ENCODE results near the gene TAS1R3.

DNA sequence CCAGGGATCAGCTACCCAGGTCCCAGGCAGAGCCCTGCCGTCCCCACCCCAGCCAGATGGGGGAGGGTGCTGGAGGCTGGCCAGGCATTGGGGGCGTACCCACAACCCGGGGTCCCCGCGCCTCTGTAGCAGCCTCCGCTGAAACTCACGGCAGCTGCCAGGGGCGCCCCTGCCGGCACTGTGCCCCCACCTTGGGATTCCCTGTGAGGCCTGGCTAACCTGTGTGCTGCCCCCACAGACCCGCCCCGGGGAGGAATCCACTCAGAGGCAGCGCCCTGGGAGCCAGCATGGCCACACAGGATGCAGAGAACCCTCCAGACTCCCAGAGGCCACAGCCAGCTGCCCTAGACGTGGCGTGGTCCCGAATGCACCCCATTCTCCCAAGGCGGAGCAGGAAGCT, 14.3 kb downstream of the TAS1R3 start:
- TF ChIP-seq, protein P1, sequence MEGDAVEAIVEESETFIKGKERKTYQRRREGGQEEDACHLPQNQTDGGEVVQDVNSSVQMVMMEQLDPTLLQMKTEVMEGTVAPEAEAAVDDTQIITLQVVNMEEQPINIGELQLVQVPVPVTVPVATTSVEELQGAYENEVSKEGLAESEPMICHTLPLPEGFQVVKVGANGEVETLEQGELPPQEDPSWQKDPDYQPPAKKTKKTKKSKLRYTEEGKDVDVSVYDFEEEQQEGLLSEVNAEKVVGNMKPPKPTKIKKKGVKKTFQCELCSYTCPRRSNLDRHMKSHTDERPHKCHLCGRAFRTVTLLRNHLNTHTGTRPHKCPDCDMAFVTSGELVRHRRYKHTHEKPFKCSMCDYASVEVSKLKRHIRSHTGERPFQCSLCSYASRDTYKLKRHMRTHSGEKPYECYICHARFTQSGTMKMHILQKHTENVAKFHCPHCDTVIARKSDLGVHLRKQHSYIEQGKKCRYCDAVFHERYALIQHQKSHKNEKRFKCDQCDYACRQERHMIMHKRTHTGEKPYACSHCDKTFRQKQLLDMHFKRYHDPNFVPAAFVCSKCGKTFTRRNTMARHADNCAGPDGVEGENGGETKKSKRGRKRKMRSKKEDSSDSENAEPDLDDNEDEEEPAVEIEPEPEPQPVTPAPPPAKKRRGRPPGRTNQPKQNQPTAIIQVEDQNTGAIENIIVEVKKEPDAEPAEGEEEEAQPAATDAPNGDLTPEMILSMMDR (conservative IDR thresholded peaks at IDR 0.05; ENCODE audit: low read depth in 2 of 2) = no peak
- TF ChIP-seq EZH2 (IDR thresholded peaks at IDR 0.05; ENCODE audit: low read depth, unreplicated experiment) (no peak), NANOG (IDR thresholded peaks at IDR 0.05; ENCODE audit: borderline replicate concordance) (no peak), CREB1 (CRISPR knock-in tag; IDR thresholded peaks at IDR 0.05; ENCODE audit: low read depth) (no peak), POLR2AphosphoS5 (IDR thresholded peaks at IDR 0.05; ENCODE audit: low read depth) (no peak), ZNF331 (CRISPR knock-in tag; IDR thresholded peaks at IDR 0.05; ENCODE audit: low read depth) (no peak), EZH2phosphoT487 (IDR thresholded peaks at IDR 0.05; ENCODE audit: unreplicated experiment) (no peak), JUNB (IDR thresholded peaks at IDR 0.05; ENCODE audit: unreplicated experiment) (no peak), STAT1 (IDR thresholded peaks at IDR 0.05; ENCODE audit: unreplicated experiment) (no peak), ZNF114 (CRISPR knock-in tag; IDR thresholded peaks at IDR 0.05) (no peak)
- TF ChIP-seq, protein P2, sequence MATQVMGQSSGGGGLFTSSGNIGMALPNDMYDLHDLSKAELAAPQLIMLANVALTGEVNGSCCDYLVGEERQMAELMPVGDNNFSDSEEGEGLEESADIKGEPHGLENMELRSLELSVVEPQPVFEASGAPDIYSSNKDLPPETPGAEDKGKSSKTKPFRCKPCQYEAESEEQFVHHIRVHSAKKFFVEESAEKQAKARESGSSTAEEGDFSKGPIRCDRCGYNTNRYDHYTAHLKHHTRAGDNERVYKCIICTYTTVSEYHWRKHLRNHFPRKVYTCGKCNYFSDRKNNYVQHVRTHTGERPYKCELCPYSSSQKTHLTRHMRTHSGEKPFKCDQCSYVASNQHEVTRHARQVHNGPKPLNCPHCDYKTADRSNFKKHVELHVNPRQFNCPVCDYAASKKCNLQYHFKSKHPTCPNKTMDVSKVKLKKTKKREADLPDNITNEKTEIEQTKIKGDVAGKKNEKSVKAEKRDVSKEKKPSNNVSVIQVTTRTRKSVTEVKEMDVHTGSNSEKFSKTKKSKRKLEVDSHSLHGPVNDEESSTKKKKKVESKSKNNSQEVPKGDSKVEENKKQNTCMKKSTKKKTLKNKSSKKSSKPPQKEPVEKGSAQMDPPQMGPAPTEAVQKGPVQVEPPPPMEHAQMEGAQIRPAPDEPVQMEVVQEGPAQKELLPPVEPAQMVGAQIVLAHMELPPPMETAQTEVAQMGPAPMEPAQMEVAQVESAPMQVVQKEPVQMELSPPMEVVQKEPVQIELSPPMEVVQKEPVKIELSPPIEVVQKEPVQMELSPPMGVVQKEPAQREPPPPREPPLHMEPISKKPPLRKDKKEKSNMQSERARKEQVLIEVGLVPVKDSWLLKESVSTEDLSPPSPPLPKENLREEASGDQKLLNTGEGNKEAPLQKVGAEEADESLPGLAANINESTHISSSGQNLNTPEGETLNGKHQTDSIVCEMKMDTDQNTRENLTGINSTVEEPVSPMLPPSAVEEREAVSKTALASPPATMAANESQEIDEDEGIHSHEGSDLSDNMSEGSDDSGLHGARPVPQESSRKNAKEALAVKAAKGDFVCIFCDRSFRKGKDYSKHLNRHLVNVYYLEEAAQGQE (IDR thresholded peaks at IDR 0.05; ENCODE audit: unreplicated experiment) = no peak
- TF ChIP-seq, protein P3, sequence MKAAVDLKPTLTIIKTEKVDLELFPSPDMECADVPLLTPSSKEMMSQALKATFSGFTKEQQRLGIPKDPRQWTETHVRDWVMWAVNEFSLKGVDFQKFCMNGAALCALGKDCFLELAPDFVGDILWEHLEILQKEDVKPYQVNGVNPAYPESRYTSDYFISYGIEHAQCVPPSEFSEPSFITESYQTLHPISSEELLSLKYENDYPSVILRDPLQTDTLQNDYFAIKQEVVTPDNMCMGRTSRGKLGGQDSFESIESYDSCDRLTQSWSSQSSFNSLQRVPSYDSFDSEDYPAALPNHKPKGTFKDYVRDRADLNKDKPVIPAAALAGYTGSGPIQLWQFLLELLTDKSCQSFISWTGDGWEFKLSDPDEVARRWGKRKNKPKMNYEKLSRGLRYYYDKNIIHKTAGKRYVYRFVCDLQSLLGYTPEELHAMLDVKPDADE (IDR thresholded peaks at IDR 0.05) = no peak
